Stimulated activated CD4-positive, alpha-beta T cell treated with anti-CD3 and anti-CD28 coated beads, Interleukin-4, amount 100 ng/mL, for 1 hour (primary cell): ENCODE measurements around the gene C2CD4C.
"Not testable (repeated sequence)": the region's sequence is repeated elsewhere in the genome, so short reads cannot be mapped to it uniquely, and the experiment has no call there.

Source experiments
- DNase-seq: peaks from one replicate; pipeline ENCODE4 v3.0.0-alpha.2; 2020

C2CD4C gene

GRCh38 chr19:437041-437440 lies 28.1 kb upstream of the C2CD4C start:
- DNase-seq = no peak

DNA sequence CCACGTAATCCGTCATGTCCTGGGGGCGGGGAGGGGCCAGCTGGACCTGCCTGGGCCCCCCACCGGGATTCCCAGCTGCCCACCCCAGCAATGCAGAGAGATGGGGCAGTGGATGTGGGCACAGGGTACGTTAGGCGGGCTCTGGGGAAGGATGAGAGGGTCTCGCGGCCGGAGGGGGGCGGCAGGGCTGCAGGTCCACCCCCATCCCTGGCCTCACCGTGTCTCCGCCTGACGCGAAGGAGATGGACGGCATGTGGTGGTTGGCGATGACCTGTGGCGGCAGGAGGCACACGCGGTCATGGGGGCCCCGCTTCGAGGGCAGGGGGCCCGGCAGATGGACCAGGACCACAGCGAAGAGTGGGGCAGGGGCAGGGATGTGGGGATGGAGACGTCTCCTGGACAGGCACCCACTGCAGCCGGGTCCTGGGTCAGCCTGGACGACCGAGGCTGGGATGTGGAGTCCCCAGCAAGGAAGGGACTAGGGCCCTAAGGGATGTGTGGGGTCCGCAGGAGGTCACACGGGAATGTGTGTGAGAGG lies 27.5 kb upstream of the C2CD4C start:
- no peak for DNase-seq

GRCh38 chr19:435707-436412 lies 26.9 kb upstream of the C2CD4C start:
- DNase-seq = no peak

GRCh38 chr19:435056-435706 lies 26.2 kb upstream of the C2CD4C start:
- no peak for DNase-seq

- no peak for DNase-seq
These were observed 25.4 kb upstream of the C2CD4C start for GRCh38 chr19:434152-434960.

DNA sequence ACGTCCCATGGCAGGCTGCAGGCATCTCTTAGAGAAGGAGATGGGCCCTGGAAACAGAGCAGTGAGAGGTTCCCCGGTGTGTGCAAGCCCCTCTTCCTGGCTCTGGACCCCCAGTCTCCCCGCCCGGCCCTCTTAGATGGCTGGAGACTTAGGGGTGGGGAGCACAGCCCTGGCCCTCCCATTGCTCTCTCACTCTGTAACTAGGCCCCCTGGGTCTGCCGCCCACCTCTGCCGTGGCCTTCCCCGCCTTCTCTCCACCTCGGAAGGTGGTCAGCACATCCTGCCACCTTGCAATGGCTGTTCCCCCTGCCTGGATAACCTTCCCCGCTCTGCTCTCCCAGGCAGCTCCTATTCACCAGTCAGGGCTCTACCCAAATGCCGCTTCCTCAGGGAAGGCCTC lies 21.8 kb upstream of the C2CD4C start:
- DNase-seq = no peak

GRCh38 chr19:428149-428548 lies 19.2 kb upstream of the C2CD4C start:
- no peak for DNase-seq

DNA sequence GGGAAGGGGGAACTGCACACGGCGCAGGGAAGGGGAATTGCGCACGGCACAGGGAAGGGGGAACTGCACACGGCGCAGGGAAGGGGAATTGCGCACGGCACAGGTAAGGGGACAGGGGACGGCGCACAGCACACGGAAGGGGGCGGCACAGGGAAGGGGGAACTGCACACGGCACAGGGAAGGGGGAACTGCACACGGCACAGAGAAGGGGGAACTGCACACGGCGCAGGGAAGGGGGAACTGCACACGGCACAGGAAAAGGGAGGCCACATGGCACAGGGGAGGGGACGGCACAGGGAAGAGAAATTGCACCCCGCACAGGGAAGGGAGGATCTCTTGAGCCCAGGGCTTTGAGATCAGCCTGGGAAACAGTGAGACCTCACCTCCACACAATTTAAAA lies 18.7 kb upstream of the C2CD4C start:
- DNase-seq = not testable (repeated sequence)

DNA sequence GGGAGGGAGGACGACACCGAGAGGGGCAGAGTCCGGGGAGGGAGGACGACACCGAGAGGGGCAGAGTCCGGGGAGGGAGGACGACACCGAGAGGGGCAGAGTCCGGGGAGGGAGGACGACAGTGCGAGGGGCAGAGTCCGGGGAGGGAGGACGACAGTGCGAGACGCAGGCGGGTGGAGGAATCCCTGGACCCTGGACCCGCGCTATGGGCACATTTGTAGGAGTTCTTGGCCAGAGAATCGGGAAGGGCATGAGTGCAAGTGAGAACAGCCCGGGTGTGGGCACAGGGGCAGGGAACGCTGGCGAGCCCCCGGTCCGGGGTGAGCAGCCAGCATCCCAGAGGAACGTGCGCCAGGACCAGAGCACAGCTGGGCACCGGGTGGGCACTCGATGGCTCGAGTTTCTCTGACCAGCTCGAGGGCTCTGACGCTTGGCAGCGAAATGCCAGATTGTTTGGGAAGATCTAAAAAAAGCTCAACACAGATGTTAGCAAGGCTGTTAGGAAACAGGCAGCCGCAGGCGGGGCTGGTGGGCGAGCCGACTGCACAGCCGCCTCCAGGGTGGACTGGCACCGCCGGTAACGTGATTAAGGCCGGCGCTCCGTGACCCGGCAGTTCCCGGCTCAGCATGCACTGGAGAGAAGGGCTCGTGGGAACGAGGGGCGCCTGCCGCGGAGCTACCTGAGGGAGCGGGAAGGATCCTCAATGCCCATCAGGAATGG lies 17.9 kb upstream of the C2CD4C start:
- no peak for DNase-seq

DNA sequence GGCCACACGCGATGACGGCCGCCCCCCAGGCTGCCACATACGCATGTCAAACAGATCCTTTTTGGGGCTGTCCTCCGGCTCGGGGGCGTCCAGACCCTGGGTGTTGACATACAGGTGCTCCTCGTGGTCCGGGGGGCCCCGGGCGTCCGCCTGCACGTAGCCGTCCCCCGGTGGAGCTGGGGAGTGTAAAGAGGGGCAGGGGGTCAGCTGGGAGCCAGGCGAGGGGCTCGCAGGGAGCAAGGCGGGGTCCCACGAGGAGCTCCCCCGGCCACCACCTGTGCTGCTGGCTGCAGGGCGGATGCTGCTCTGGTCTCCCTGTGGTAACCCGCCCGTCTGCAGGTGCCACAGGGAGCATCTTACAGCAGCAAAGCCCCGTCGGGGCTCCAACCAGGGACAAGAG lies 16.1 kb upstream of the C2CD4C start:
- no peak for DNase-seq

GRCh38 chr19:424546-424945 lies 15.6 kb upstream of the C2CD4C start:
- no peak for DNase-seq

DNA sequence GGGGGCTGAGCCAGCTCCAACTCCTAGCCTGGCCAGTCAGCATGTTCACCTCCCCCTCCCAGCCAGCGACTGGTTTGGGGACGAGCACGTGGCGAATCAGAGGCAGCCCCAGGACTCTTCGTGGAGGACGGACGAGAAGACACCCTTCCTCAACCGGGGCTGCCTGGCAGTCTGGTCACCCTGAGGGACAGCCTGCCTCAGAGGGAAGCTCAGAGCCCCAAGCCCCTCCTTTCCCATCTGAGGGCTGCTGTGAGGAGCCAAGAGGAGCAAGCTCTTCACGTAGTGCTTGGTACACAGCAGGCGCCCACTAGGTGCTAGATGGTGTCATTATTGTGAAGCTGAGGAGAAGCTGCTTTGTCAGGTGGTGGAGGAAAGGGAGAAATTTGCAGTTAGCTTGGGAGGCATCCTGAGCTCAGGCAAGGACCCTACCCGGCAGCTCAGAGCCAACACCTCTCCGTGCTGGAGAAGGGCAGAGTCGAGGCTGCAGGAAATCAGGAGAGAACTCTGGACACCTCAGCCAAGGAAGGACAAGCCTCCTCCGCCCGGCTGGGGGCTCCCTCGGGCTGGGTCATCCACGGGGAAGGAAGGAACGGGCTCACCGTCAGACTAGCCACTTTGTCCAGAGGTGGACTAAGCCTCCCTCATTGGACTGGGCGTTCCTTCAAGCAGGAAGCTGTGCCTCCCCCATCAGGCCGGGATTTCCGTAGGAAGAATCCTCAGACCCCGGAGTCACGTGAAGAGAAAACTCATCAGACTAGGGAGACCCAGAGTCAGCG lies 14.9 kb upstream of the C2CD4C start:
- DNase-seq = no peak

DNA sequence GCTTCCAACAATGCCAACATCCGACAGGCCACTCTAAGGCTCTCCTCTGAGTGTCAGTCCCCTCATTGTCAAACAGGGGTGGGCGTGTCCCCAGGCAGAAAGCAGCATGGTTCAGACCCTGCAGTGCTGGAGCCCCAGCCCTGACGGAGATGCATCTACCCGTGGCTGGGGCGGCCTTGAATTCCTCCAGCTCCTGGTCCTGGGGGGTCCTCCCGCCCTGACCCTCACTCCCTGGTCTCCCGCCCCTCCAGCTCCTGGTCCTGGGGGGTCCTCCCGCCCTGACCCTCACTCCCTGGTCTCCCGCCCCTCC lies 13.9 kb upstream of the C2CD4C start:
- not testable (repeated sequence) for DNase-seq

GRCh38 chr19:422213-422916 lies 13.4 kb upstream of the C2CD4C start:
- DNase-seq = no peak

DNA sequence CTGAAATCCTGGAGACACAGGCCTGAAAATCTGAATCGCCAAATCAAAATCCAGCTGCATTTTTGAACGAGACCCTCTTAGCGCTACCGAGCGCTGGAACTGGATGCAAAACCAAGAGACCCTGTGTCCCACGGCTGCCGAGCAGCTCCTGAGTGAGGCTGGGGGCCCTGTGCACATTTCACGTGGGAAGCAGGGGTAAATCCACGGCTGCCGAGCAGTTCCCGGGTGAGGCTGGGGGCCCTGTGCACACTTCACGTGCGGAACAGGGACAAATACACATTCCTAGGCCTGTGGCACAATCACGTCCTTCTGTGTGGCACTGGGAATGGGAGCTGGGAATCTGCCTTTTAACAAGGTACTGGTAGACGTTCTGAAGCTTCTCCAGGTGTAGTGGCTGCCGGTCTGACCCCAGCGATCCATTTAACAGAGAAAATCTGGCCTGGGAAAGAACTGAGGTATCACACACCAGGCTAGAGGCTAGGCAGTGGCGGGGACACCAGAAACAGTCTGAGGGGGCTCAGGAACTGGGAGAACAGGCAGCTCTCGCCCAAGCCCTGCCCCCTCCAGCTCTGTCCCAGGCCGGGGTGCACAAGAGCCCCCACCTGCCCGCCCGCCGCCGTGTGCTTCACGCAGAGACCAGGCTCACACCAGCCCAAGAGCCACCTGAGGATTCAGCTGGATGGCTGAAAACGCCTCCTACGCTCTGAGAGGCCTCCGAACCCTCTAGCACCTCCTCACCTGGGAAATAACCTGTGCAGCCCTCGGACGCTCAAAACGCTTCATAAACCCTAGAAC lies 11.0 kb upstream of the C2CD4C start:
- no peak for DNase-seq

DNA sequence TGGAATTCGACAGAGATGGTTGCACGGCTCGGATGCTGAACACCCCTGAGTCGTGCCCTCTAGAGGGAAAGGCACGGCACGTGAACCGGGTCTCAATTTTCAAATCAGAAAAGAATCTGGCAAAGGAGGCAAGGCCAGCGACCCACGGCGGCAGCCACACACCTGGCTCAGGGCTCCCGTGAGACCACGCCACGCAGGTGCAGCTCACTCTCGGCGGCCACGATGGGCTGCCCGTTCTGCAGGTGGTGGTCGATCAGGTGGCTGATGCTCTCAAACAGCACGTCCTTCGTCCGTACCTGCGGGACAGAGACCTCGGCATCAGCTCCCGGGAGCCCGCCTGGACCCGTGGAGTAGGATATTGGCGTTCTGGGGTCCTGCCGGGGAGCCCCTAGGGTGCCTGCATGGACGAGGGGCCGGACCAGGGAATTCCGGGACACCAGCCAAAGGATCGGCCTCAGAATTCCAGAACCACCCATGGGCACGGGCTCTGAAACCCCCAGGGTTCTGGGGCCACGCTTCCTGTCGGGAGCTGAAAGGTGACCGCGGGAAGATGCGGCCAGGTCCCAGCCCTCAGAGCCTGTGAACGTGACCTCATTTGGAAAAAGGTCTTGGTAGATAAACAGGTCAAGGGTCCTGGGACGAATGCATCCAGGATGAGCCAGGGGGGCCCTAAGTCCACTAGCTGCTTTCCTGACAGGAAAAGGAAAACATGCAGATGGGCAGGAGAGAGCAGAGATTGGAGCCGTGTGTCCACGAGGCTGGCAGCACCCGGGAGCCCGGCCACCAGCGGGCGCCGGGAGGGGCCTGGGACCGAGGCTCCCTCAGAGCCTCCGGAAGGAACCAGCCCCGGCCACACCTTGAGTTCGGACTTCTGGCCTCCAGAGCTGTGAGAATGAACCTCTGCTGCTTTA lies 10.1 kb upstream of the C2CD4C start:
- no peak for DNase-seq

DNA sequence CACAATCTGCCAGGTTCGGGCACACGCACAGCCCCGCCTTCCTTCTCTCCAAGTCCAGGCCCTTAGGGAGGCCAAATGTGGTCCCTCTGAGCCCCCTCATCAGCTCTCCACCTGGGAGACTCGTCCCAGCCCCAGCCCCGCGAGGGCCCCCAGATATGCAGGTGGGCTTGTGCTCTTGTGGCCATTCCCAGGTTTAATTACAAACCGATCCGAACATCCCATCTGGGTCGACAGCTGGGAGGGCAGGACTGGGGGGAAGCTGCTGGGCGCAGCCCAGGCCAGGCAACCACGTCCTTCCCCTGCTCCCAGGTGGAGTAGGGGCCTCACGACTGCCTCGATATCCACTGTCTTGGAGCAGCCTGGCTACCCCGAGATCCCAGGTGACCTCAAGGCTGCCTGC lies 7.5 kb upstream of the C2CD4C start:
- no peak for DNase-seq

DNA sequence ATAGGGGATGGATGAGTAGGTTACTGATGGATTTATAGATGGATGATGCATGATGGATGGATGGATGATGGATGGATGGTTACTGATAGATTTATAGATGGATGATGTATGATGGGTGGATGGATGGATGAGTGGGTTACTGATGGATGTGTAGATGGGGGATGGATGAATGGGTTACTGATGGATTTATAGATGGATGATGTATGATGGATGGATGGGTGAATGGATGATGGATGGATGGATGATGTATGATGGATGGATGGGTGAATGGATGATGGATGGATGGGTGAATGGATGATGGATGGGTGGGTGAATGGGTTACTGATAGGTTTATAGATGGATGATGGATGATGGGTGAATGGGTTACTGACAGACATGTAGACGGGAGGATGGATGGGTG lies 6.3 kb upstream of the C2CD4C start:
- no peak for DNase-seq

GRCh38 chr19:413756-414420 lies 4.9 kb upstream of the C2CD4C start:
- DNase-seq = no peak
